ENCODE measurements around the gene TXNDC2. TPM values are rescaled to one million over a fixed set of nuclear protein-coding genes. Genes with fewer than 3 reads are reported as not detected.
A peak's percentile ranks its signal among the peaks of the same experiment; 100 is the strongest.

The TXNDC2 gene
- total and polyA plus RNA-seq, 9 of the 15 experiments (the other 6 are each of a cell fraction or from before 2014, with no cell fraction given): 1.2 to 4.9 (median 2.3) TPM

- TF ChIP-seq RREB1 (CRISPR knock-in tag; IDR thresholded peaks at IDR 0.05) (0 out of 2 replicates have a peak, but pooled peaks have one; percentile 58), THRB (CRISPR knock-in tag; conservative IDR thresholded peaks at IDR 0.05) (peak; percentile 19; the same call in 1 of the 2 replicates), MLLT1 (IDR thresholded peaks at IDR 0.05) (peak; percentile 88 to 96), HDGF (IDR thresholded peaks at IDR 0.05) (0 out of 2 replicates have a peak, but pooled peaks have one; percentile 49), NRF1 (conservative IDR thresholded peaks at IDR 0.05 in 1 of 2, IDR thresholded peaks at IDR 0.05 in 1 of 2) (no peak), ZNF347 (CRISPR knock-in tag; IDR thresholded peaks at IDR 0.05; ENCODE audit: low read depth) (peak; percentile 74; the same call in 1 of the 2 replicates), POLR2A (conservative IDR thresholded peaks at IDR 0.05) (peak; percentile 40; the same call in 1 of the 2 replicates), MEF2D (tag; conservative IDR thresholded peaks at IDR 0.05; ENCODE audit: low read depth) (no peak), ZNF274 (IDR thresholded peaks at IDR 0.05; ENCODE audit: borderline replicate concordance, low read depth, low read length) (no peak), POLR2AphosphoS2 (IDR thresholded peaks at IDR 0.05; ENCODE audit: low read length) (peak; percentile 54; the same call in 1 of the 2 replicates), ZFP1 (CRISPR knock-in tag; IDR thresholded peaks at IDR 0.05) (no peak)
Measured at GRCh38 chr18:9916077-9916639, 30.4 kb downstream of the TXNDC2 start (continued).

Measured in K562 (cell line).